A673 (cell line): ENCODE results near the gene LRRC36. TPM values are rescaled to one million over a fixed set of nuclear protein-coding genes. Genes with fewer than 3 reads are reported as not detected.

Experiments used
- Bru-seq: library from RNA; stranded (reverse); fragments of 400-500 nt; gene quantifications from one replicate; lab custom pipeline; 2021; lab: Mats Ljungman, UMichigan
- BruChase-seq, 2 experiments: library from RNA; stranded (reverse); fragments of 400-500 nt; gene quantifications; one replicate each; lab custom pipeline; 2021; lab: Mats Ljungman, UMichigan
- BruUV-seq: library from RNA; stranded (reverse); fragments of 400-500 nt; replicated peaks from 2 replicates; lab custom pipeline; 2021; lab: Mats Ljungman, UMichigan
- CTCF ChIA-PET: fragments of 300-600 bp; sonication (Branson Sonifier 250); formaldehyde crosslinking; loops from one replicate; lab custom pipeline; 2022; ENCODE audit warnings: antibody characterized with exemption; lab: Charles Lee
- POLR2A ChIA-PET: fragments of 300-600 bp; sonication (Branson Sonifier 250); formaldehyde crosslinking; loops from one replicate; lab custom pipeline; 2022; ENCODE audit warnings: antibody characterized with exemption; ENCODE audit not compliant: low non-redundant PET; lab: Charles Lee
- DNase-seq: peaks from one replicate; pipeline ENCODE4 v3.0.0-alpha.2; 2015; ENCODE audit warnings: low spot score
- H3K27ac ChIP-seq: fragments of 200-600 bp; sonication (generic); 2 replicates; pipeline ENCODE4 v1.5.1; 2016; ENCODE audit warnings: mixed run types, low read depth, mild to moderate bottlenecking, mixed read lengths, antibody characterized with exemption, low read length; ENCODE audit not compliant: poor library complexity, severe bottlenecking
- H3K27me3 ChIP-seq: fragments of 200-600 bp; sonication (generic); replicated peaks from 2 replicates; pipeline ENCODE4 v1.6.1; 2017; ENCODE audit warnings: mixed run types, low read depth, mild to moderate bottlenecking, mixed read lengths, antibody characterized with exemption, low read length; ENCODE audit not compliant: insufficient read depth, poor library complexity
- H3K36me3 ChIP-seq: fragments of 200-600 bp; sonication (generic); 2 replicates; pipeline ENCODE4 v1.6.1; 2016; ENCODE audit warnings: mixed run types, mild to moderate bottlenecking, mixed read lengths, antibody characterized with exemption, low read length; ENCODE audit not compliant: insufficient read depth, poor library complexity, severe bottlenecking
- H3K4me1 ChIP-seq: fragments of 200-600 bp; sonication (generic); 2 replicates; pipeline ENCODE4 v1.6.1; 2017; ENCODE audit warnings: mixed run types, mild to moderate bottlenecking, mixed read lengths, antibody characterized with exemption, low read length; ENCODE audit not compliant: insufficient read depth, poor library complexity, severe bottlenecking
- H3K4me3 ChIP-seq: fragments of 200-600 bp; sonication (generic); 2 replicates; pipeline ENCODE4 v1.5.1; 2016; ENCODE audit warnings: low read depth, mixed run types, mild to moderate bottlenecking, mixed read lengths, low read length; ENCODE audit not compliant: poor library complexity, severe bottlenecking
- H3K9me3 ChIP-seq: fragments of 200-600 bp; sonication (generic); 2 replicates; pipeline ENCODE4 v1.6.1; 2016; ENCODE audit warnings: mixed run types, low read depth, mild to moderate bottlenecking, mixed read lengths, antibody characterized with exemption, low read length; ENCODE audit not compliant: poor library complexity, severe bottlenecking
- CTCF ChIP-seq: fragments of 300-800, 200-600 bp; sonication (generic); conservative IDR thresholded peaks from 2 replicates; pipeline ENCODE4 v1.5.1; 2017; ENCODE audit warnings: low read depth, mild to moderate bottlenecking, antibody characterized with exemption, low read length, moderate library complexity, mixed read lengths
- EZH2 ChIP-seq: fragments of 200-600 bp; sonication (generic); IDR thresholded peaks from 2 replicates; pipeline ENCODE4 v1.6.1; 2017; ENCODE audit warnings: borderline replicate concordance, low read depth, mild to moderate bottlenecking, mixed read lengths, antibody characterized with exemption, low read length; ENCODE audit not compliant: poor library complexity, severe bottlenecking
- intact Hi-C: fragments of 100-400 bp; cut with micrococcal nuclease; formaldehyde crosslinking; loops from one replicate; pipeline ENCODE4 v1.10.0; 2022; ENCODE audit not compliant: unreplicated experiment
- long read RNA-seq: library from polyadenylated mRNA; stranded (forward); transcript quantifications from one replicate; pipeline ENCODE4 v2.0.0, GENCODE V29; 2022
- total RNA-seq: library from RNA; stranded (reverse); gene quantifications from 2 replicates; pipeline ENCODE4 v1.2.3, GENCODE V29; 2021

Gene LRRC36, protein sequence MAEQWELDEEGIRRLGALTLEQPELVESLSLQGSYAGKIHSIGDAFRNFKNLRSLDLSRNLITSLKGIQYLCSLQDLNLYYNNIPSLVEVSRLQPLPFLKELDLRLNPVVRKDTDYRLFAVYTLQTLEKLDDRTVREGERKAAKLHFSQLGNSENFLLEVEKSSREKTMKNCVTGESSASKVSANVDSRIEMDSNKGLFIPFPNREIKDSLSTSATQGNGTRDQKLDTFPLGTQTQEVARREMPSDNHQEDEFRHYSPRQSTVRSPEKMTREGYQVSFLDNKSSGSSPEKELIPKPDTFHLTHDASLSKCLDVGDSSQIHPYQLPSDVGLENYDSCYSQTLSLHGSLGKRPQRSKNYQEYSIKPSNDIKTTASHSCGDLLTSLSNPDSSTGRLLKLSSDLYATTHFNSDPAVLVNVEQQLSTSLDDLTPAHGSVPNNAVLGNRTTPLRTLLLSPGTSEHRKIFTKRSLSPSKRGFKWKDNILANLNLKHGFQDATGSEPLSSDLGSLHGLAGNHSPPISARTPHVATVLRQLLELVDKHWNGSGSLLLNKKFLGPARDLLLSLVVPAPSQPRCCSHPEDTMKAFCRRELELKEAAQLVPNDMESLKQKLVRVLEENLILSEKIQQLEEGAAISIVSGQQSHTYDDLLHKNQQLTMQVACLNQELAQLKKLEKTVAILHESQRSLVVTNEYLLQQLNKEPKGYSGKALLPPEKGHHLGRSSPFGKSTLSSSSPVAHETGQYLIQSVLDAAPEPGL
- total RNA-seq (not detected in 2 replicates), Bru-seq, nascent RNA (not detected), BruChase-seq, experiment 1, labeled RNA remaining after a 2-hour chase (percentile 3 among the genes with signal in this experiment), BruChase-seq, experiment 2, labeled RNA remaining after a 6-hour chase (percentile 9 among the genes with signal in this experiment)
- long read RNA-seq = 0 reads

GRCh38 chr16:67326472-67327309, at the start of gene LRRC36, which contains the start of gene KCTD19:
TSS of gene LRRC36 (plus strand) at chr16:67326815. CDS start at chr16:67326863, 48 bp downstream.
TSS of gene KCTD19 (minus strand) at chr16:67326741. CDS start at chr16:67326707, 34 bp downstream.
- Histone ChIP-seq H3K27me3 (peaks cover 19% of the 10 kb centered on the region), H3K9me3 (no peaks in the 10 kb centered on the region), H3K27ac (no peak within 1 kb of the TSS), H3K4me1 (no peaks in the 10 kb centered on the region), H3K4me3 (peak within 1 kb of the TSS; percentile 57), H3K36me3 (no peaks in the 10 kb centered on the region)
- ChIA-PET POLR2A (no interaction called here), CTCF (interaction anchor here (0.6 to 1.1 kb wide), 5 partner anchors 22 to 134 kb away, joined by 3 to 20 read pairs (median 3); no protein-coding TSS in a partner anchor)
- intact Hi-C loops = no loop called here
- BruUV-seq = no TSS peak
- TF ChIP-seq CTCF (peak; percentile 68), EZH2 (no peak)
- peak; percentile 67 for DNase-seq

GRCh38 chr16:67277294-67277998, 49.2 kb upstream of the LRRC36 start:
- Histone ChIP-seq H3K36me3 (no peaks in the 10 kb centered on the region), H3K4me1 (no peaks in the 10 kb centered on the region), H3K27ac (no peak overlapping the region), H3K9me3 (no peaks in the 10 kb centered on the region), H3K27me3 (no peaks in the 10 kb centered on the region), H3K4me3 (peak overlapping the region; percentile 69)
- no peak for DNase-seq
- CTCF ChIA-PET = interaction anchor here (1.8 kb wide), 1 partner anchor 122 kb away, joined by 4 read pairs; no protein-coding TSS in a partner anchor
- intact Hi-C loops = no loop called here
- POLR2A ChIA-PET = no interaction called here
- BruUV-seq = TSS peak; percentile 27
- TF ChIP-seq CTCF (no peak), EZH2 (no peak)
